ENCODE measurements around the gene CNIH2. TPM values are rescaled to one million over a fixed set of nuclear protein-coding genes. Genes with fewer than 3 reads are reported as not detected.

CNIH2 gene
- total and polyA plus RNA-seq, 2 donors (not counting 1 experiment from before 2014, with no cell fraction given), result 0.92 to 2.0 TPM

- DNase-seq (peak; percentile 36), ATAC-seq (ENCODE audit: low read depth) (no peak)
- WGBS (ENCODE audit: insufficient coverage), result 93% methylated on average over 10 of the region's 14 CpGs
- H3K27ac ChIP-seq (ENCODE audit: low read length in 2 of 2), result peak overlapping the region; percentile 59 to 80
- peaks cover 42% of the 10 kb centered on the region for H3K4me1 Mint-ChIP-seq
- peak overlapping the region; percentile 95 for H3K27ac Mint-ChIP-seq
- no peaks in the 10 kb centered on the region for H3K9me3 ChIP-seq (ENCODE audit: control extremely low read depth in 1 of 3, control insufficient read depth in 2 of 3, insufficient read depth in 1 of 3, low read length in 2 of 3)
- H3K4me3 ChIP-seq (ENCODE audit: control extremely low read depth in 1 of 5, extremely low read depth in 1 of 5, insufficient read depth in 1 of 5, low read depth in 2 of 5, low read length in 4 of 5), result no peak overlapping the region
- no peak overlapping the region for H3K9ac ChIP-seq (ENCODE audit: low read length)
- peaks cover 3% of the 10 kb centered on the region for H3K27me3 Mint-ChIP-seq
- H3K9me3 Mint-ChIP-seq (ENCODE audit: insufficient read depth), result no peaks in the 10 kb centered on the region
- H3K36me3 ChIP-seq (replicated peaks in 1 of 2; ENCODE audit: control extremely low read depth in 1 of 2, control insufficient read depth in 1 of 2, extremely low read depth in 1 of 2, insufficient read depth in 2 of 2, low read length in 1 of 2), result peaks cover 0 to 13% of the 10 kb centered on the region in 2 experiments
- CTCF ChIA-PET, result interaction anchor here (0.5 to 3.2 kb wide), 9 partner anchors 8 to 111 kb away, joined by 3 to 31 read pairs (median 4); partner anchors contain the start of genes SLC29A2 and TMEM151A
- intact Hi-C loops (cut with micrococcal nuclease), result no loop called here
- POLR2A ChIA-PET, result interaction anchor here (1.4 to 1.5 kb wide), 2 partner anchors 16 to 25 kb away, joined by 3 to 5 read pairs; partner anchors contain the start of gene RAB1B
- peaks cover 40% of the 10 kb centered on the region for H4K20me1 ChIP-seq (ENCODE audit: control insufficient read depth, insufficient read depth, low read length, poor library complexity, severe bottlenecking)
- peaks cover 29 to 43% of the 10 kb centered on the region in 2 donors for H3K4me1 ChIP-seq (ENCODE audit: control insufficient read depth in 2 of 2, insufficient read depth in 2 of 2, low read length in 2 of 2)
- H3K4me2 ChIP-seq (replicated peaks; ENCODE audit: low read depth, low read length, poor library complexity, severe bottlenecking), result no peak overlapping the region
- H3K79me2 ChIP-seq (ENCODE audit: control insufficient read depth, insufficient read depth, low read length), result peaks cover 39% of the 10 kb centered on the region
- no peak overlapping the region for H3K4me3 Mint-ChIP-seq
- no peak for TF ChIP-seq EZH2 (IDR thresholded peaks at IDR 0.05; ENCODE audit: borderline replicate concordance, insufficient read depth, low read depth, low read length, poor library complexity, severe bottlenecking)
- TF ChIP-seq, protein P1, sequence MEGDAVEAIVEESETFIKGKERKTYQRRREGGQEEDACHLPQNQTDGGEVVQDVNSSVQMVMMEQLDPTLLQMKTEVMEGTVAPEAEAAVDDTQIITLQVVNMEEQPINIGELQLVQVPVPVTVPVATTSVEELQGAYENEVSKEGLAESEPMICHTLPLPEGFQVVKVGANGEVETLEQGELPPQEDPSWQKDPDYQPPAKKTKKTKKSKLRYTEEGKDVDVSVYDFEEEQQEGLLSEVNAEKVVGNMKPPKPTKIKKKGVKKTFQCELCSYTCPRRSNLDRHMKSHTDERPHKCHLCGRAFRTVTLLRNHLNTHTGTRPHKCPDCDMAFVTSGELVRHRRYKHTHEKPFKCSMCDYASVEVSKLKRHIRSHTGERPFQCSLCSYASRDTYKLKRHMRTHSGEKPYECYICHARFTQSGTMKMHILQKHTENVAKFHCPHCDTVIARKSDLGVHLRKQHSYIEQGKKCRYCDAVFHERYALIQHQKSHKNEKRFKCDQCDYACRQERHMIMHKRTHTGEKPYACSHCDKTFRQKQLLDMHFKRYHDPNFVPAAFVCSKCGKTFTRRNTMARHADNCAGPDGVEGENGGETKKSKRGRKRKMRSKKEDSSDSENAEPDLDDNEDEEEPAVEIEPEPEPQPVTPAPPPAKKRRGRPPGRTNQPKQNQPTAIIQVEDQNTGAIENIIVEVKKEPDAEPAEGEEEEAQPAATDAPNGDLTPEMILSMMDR (IDR thresholded peaks at IDR 0.05), result no peak
- no peak overlapping the region for H2AFZ ChIP-seq (ENCODE audit: insufficient read depth, low read depth, low read length, poor library complexity, severe bottlenecking)
- peaks cover 0 to 16% (median 3%) of the 10 kb centered on the region in 4 experiments for H3K27me3 ChIP-seq (replicated peaks in 1 of 4; ENCODE audit: control extremely low read depth in 1 of 4, control insufficient read depth in 3 of 4, insufficient read depth in 4 of 4, low read length in 3 of 4)
Measured at GRCh38 chr11:66283461-66284105, 5.6 kb downstream of the CNIH2 start.

DNA sequence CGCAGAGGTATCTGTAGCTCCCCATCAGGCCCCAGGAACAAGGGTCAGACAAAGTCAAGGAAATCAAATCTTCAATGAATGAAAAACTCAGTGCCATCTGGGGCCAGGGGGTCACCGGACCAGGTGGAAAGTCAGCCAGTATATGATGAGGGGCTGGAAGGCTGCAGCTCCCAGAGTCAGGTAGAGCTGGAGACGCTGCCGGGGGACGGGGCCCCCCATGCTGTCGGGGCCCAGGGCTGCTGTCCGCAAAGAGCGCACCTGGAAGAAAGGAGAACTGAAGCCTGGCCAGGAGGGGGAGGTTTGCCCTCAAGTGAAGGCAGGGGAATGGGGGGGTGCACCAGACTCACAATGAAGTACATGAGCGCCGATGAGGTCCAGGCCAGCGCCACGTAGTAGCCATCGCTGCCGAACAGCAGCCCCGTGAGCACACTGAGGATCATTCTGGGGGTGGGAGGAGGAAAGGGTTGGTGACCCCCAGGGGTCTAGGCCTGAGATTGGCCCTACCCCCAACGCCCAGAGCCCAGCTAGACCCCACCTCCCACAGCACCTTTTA lies 6.6 kb downstream of the CNIH2 start:
- Histone ChIP-seq H3K27ac (ENCODE audit: low read length in 2 of 2) (no peak overlapping the region), H3K36me3 (replicated peaks in 1 of 2; ENCODE audit: control extremely low read depth in 1 of 2, control insufficient read depth in 1 of 2, extremely low read depth in 1 of 2, insufficient read depth in 2 of 2, low read length in 1 of 2) (peaks cover 0 to 13% of the 10 kb centered on the region in 2 experiments), H2AFZ (ENCODE audit: insufficient read depth, low read depth, low read length, poor library complexity, severe bottlenecking) (no peak overlapping the region), H3K4me3 (ENCODE audit: control extremely low read depth in 1 of 5, extremely low read depth in 1 of 5, insufficient read depth in 1 of 5, low read depth in 2 of 5, low read length in 4 of 5) (no peak overlapping the region), H3K9ac (ENCODE audit: low read length) (no peak overlapping the region), H3K27me3 (replicated peaks in 1 of 4; ENCODE audit: control extremely low read depth in 1 of 4, control insufficient read depth in 3 of 4, insufficient read depth in 4 of 4, low read length in 3 of 4) (peaks cover 0 to 9% (median 0%) of the 10 kb centered on the region in 4 experiments), H3K9me3 (ENCODE audit: control extremely low read depth in 1 of 3, control insufficient read depth in 2 of 3, insufficient read depth in 1 of 3, low read length in 2 of 3) (no peaks in the 10 kb centered on the region), H3K4me1 (ENCODE audit: control insufficient read depth in 2 of 2, insufficient read depth in 2 of 2, low read length in 2 of 2) (peaks cover 24 to 40% of the 10 kb centered on the region in 2 donors), H3K79me2 (ENCODE audit: control insufficient read depth, insufficient read depth, low read length) (peaks cover 41% of the 10 kb centered on the region), H4K20me1 (ENCODE audit: control insufficient read depth, insufficient read depth, low read length, poor library complexity, severe bottlenecking) (peaks cover 30% of the 10 kb centered on the region), H3K4me2 (replicated peaks; ENCODE audit: low read depth, low read length, poor library complexity, severe bottlenecking) (no peak overlapping the region)
- WGBS (ENCODE audit: insufficient coverage), result 90% methylated on average over 15 of the region's 16 CpGs
- no peak for TF ChIP-seq EZH2 (IDR thresholded peaks at IDR 0.05; ENCODE audit: borderline replicate concordance, insufficient read depth, low read depth, low read length, poor library complexity, severe bottlenecking)
- TF ChIP-seq, protein P1 (IDR thresholded peaks at IDR 0.05), result no peak
- H3K4me1 Mint-ChIP-seq, result peaks cover 41% of the 10 kb centered on the region
- POLR2A ChIA-PET, result interaction anchor here (1.4 kb wide), 1 partner anchor 17 kb away, joined by 3 read pairs; the partner anchor contains the start of gene RAB1B
- H3K4me3 Mint-ChIP-seq, result no peak overlapping the region
- intact Hi-C loops (cut with micrococcal nuclease), result loop anchor here (5.0 kb wide), 1 partner anchor 88 kb away; the partner anchor contains the start of gene SLC29A2
- ATAC-seq (ENCODE audit: low read depth) (no peak), DNase-seq (peak; percentile 35)
- CTCF ChIA-PET, result interaction anchor here (2.4 to 3.2 kb wide), 2 partner anchors 28 to 62 kb away, joined by 9 to 19 read pairs; no protein-coding TSS in a partner anchor
- peak overlapping the region; percentile 41 for H3K27ac Mint-ChIP-seq
- no peaks in the 10 kb centered on the region for H3K9me3 Mint-ChIP-seq (ENCODE audit: insufficient read depth)
- peaks cover 1% of the 10 kb centered on the region for H3K27me3 Mint-ChIP-seq
